AG04449 (cell line): ENCODE results near the gene DOK4.

ENCODE experiments used
- CTCF ChIA-PET: fragments of 350-600 bp; formaldehyde crosslinking; extraction: SDS; loops from one replicate; lab custom pipeline; 2021; ENCODE audit warnings: antibody characterized with exemption; lab: Yijun Ruan, JAX
- POLR2A ChIA-PET: fragments of 400-600, 350-600 bp; formaldehyde crosslinking; extraction: SDS; loops from one replicate; lab custom pipeline; 2020; ENCODE audit warnings: antibody characterized with exemption, inconsistent platforms; lab: Yijun Ruan, JAX
- DNase-seq: peaks from one replicate; pipeline ENCODE4 v3.0.0-alpha.2; 2010; ENCODE audit warnings: low read depth, low spot score
- H3K4me3 ChIP-seq: 2 replicates; pipeline ENCODE4 v1.5.1; 2011; ENCODE audit warnings: low read depth, mild to moderate bottlenecking, control low read depth, low read length
- CTCF ChIP-seq: IDR thresholded peaks from one replicate; pipeline ENCODE4 v1.5.1; 2011; ENCODE audit warnings: mild to moderate bottlenecking, moderate library complexity, low read length, control low read depth, inconsistent platforms; ENCODE audit not compliant: insufficient read depth; ENCODE audit errors: missing control alignments

The DOK4 gene

GRCh38 chr16:57474671-57475661 lies 11.3 kb downstream of the DOK4 start:
- TF ChIP-seq CTCF = no peak
- H3K4me3 ChIP-seq = no peak overlapping the region
- ChIA-PET CTCF (interaction anchor here (1.0 to 13.2 kb wide), 4 partner anchors 11 to 45 kb away, joined by 3 to 161 read pairs (median 8); partner anchors contain the start of genes DOK4 and POLR2C), POLR2A (no interaction called here)
- DNase-seq = no peak

DNA sequence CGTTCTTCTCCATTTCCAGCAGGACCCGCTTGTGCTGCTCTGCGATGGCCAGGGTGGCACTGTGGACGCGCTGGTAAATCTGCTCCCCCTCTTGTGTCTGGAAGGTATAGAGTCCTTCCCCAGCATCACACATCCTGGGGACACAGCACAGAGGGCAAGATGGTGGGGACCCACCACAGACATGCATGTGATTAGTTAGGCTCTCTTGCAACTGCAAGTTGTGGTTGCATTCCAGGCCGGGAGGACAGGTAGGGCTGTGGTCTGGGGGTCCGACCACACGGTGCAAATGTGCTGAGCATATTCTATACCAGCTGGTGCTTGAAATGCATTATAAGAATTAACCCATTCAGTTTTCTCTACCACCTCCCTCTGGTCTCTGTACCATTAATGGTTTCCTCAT lies 12.4 kb downstream of the DOK4 start:
- ChIA-PET POLR2A (no interaction called here), CTCF (interaction anchor here (1.0 to 13.2 kb wide), 3 partner anchors 12 to 46 kb away, joined by 3 to 161 read pairs (median 12); partner anchors contain the start of genes DOK4 and POLR2C)
- TF ChIP-seq CTCF = no peak
- no peak overlapping the region for H3K4me3 ChIP-seq
- DNase-seq = no peak

- H3K4me3 ChIP-seq = no peak overlapping the region
- ChIA-PET CTCF (interaction anchor here (1.0 to 13.2 kb wide), 2 partner anchors 11 to 62 kb away, joined by 3 to 161 read pairs; partner anchors contain the start of gene POLR2C), POLR2A (interaction anchor here (1.5 kb wide), 1 partner anchor 26 kb away, joined by 3 read pairs; the partner anchor contains the start of genes CIAPIN1 and COQ9)
- no peak for DNase-seq
- no peak for TF ChIP-seq CTCF
Measured at GRCh38 chr16:57473176-57473840, 13.0 kb downstream of the DOK4 start.

GRCh38 chr16:57472665-57473060 lies 13.6 kb downstream of the DOK4 start:
- CTCF ChIA-PET = interaction anchor here (1.0 to 13.2 kb wide), 3 partner anchors 11 to 63 kb away, joined by 3 to 161 read pairs (median 6); partner anchors contain the start of gene POLR2C
- H3K4me3 ChIP-seq = no peak overlapping the region
- TF ChIP-seq CTCF = no peak
- POLR2A ChIA-PET = interaction anchor here (1.5 kb wide), 1 partner anchor 26 kb away, joined by 3 read pairs; the partner anchor contains the start of genes CIAPIN1 and COQ9
- DNase-seq = no peak

- ChIA-PET CTCF (interaction anchor here (1.0 to 13.2 kb wide), 3 partner anchors 10 to 63 kb away, joined by 3 to 161 read pairs (median 6); partner anchors contain the start of gene POLR2C), POLR2A (interaction anchor here (1.5 to 1.6 kb wide), 2 partner anchors 10 to 25 kb away, joined by 3 to 5 read pairs; partner anchors contain the start of genes CIAPIN1, COQ9 and POLR2C)
- no peak for TF ChIP-seq CTCF
- no peak overlapping the region for H3K4me3 ChIP-seq
- DNase-seq = no peak
Measured at GRCh38 chr16:57471852-57472664, 14.2 kb downstream of the DOK4 start.
